Stimulated activated CD4-positive, alpha-beta T cell treated with anti-CD3 and anti-CD28 coated beads, Interleukin-4, amount 100 ng/mL, for 1 hour (primary cell): ENCODE measurements around the gene NOL7.

ENCODE experiments used
- DNase-seq: peaks from one replicate; pipeline ENCODE4 v3.0.0-alpha.2; 2020

NOL7 gene

DNA sequence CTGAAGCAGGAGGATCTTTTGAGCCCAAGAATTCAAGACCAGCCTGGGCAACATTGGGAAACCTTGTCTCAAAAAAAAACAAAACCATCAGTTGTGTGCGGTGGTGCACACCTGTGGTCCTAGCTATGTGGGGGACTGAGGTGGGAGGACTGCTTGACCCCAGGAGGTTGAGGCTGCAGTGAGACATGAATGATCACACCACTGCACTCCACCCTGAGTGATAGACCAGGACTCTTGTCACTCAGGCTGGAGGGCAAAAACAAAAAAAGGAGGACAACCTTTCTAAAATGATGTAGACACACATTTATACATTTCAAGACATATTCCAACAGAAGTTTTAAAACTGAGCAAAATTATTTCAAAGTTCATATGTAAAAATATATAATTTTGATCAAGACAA is 45.1 kb downstream of the NOL7 start:
- no peak for DNase-seq

- no peak for DNase-seq
These were observed 45.8 kb downstream of the NOL7 start for GRCh38 chr6:13660893-13661292.

DNA sequence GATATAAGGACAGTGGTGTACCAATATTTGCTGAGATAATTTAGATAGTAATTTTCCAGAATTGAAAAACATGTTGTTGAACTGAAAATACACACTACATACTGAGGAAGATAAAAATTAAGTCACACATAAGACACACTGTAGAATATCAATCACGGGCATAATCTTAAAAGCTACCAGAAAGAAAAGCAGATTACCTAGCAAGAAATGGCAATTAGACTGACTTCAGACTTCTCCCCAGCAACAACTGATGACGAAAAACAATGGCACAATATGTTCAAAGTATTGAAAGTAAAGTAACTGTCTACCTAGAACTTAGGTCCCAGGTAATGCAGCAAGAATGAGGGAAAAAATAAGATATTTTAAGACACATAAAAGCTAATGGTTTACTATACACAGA is 46.5 kb downstream of the NOL7 start:
- DNase-seq: no peak

GRCh38 chr6:13662651-13663334 is 47.7 kb downstream of the NOL7 start:
- DNase-seq: no peak

GRCh38 chr6:13663986-13664385 is 48.9 kb downstream of the NOL7 start:
- no peak for DNase-seq

GRCh38 chr6:13664703-13665352 is 49.7 kb downstream of the NOL7 start:
- no peak for DNase-seq

GRCh38 chr6:13666194-13667105 is 51.3 kb downstream of the NOL7 start:
- no peak for DNase-seq

DNA sequence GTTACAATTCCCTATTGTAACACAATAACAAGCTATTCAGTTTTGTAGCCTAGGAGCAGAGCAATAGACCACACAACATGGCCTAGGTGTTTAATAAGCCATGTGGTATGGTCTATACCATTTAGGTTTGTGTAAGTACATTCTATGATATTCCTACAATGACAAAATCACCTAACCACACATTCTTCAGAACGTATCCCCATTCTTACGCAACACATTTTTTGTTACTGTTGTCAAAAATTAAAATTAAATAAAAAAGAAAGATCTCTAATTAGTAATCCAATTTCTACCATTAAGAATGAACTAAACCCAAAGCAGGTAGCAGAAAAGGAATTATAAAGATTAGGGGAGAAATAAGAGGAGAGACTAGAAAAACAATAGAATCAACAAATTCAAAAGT is 52.5 kb downstream of the NOL7 start:
- no peak for DNase-seq

- no peak for DNase-seq
These were observed 53.3 kb downstream of the NOL7 start for GRCh38 chr6:13668291-13668928.

- DNase-seq: no peak
These were observed 54.3 kb downstream of the NOL7 start for GRCh38 chr6:13669476-13669875.
